Natural killer cell (primary cell): ENCODE results near the gene MRPL28. TPM values are rescaled to one million over a fixed set of nuclear protein-coding genes. Genes with fewer than 3 reads are reported as not detected.

Experiments
- ATAC-seq, 3 donors: fragments of 150-1000 bp in 2 of 3; fragments of 200-7000 bp in 1 of 3; cut with Tn5 transposase; 1 replicate in 1 of 3; 2 replicates in 2 of 3; pipeline ENCODE4 v1.10.0; 2021; ENCODE audit warnings: mild to moderate bottlenecking in 2 of 3, moderate library complexity in 2 of 3
- DNase-seq, 2 donors: peaks; one replicate each; pipeline versions ENCODE4 v3.0.0 to v3.0.0-alpha.2; 2013 to 2021; ENCODE audit warnings: mixed read lengths in 1 of 2
- H3K27ac ChIP-seq: one replicate; pipeline ENCODE4 v1.5.1; 2013; ENCODE audit warnings: mild to moderate bottlenecking, low read length
- H3K27me3 ChIP-seq: one replicate; pipeline ENCODE4 v1.6.1; 2013; ENCODE audit warnings: low read length; ENCODE audit not compliant: control insufficient read depth, insufficient read depth
- H3K36me3 ChIP-seq: one replicate; pipeline ENCODE4 v1.6.1; 2013; ENCODE audit warnings: low read length; ENCODE audit not compliant: control insufficient read depth, insufficient read depth
- H3K4me1 ChIP-seq: one replicate; pipeline ENCODE4 v1.6.1; 2013; ENCODE audit warnings: low read length; ENCODE audit not compliant: control insufficient read depth, insufficient read depth
- H3K4me3 ChIP-seq: one replicate; pipeline ENCODE4 v1.5.1; 2013; ENCODE audit warnings: low read length
- H3K9me3 ChIP-seq: one replicate; pipeline ENCODE4 v1.6.1; 2013; ENCODE audit warnings: low read length; ENCODE audit not compliant: control insufficient read depth, insufficient read depth
- H3K27ac Mint-ChIP-seq, 2 donors: one replicate each; pipeline ENCODE4 v1.8.0; 2022; ENCODE audit warnings: mild to moderate bottlenecking in 2 of 2, mixed read lengths in 2 of 2, moderate library complexity in 1 of 2
- H3K27me3 Mint-ChIP-seq, 2 donors: one replicate each; pipeline ENCODE4 v1.8.0; 2022; ENCODE audit warnings: low read depth in 2 of 2, mixed read lengths in 2 of 2
- H3K36me3 Mint-ChIP-seq: one replicate; pipeline ENCODE4 v1.8.0; 2022; ENCODE audit warnings: mixed read lengths
- H3K4me1 Mint-ChIP-seq, 2 donors: one replicate each; pipeline ENCODE4 v1.8.0; 2022; ENCODE audit warnings: mixed read lengths in 2 of 2
- H3K4me3 Mint-ChIP-seq: one replicate; pipeline ENCODE4 v1.8.0; 2022; ENCODE audit warnings: mild to moderate bottlenecking, moderate library complexity, mixed read lengths
- H3K9me3 Mint-ChIP-seq, 2 donors: one replicate each; pipeline ENCODE4 v1.8.0; 2022; ENCODE audit warnings: mixed read lengths in 2 of 2
- WGBS: methylation state at CpG from one replicate; pipeline ENCODE4 v1.1.7; 2013; ENCODE audit warnings: missing lambda C conversion rate; ENCODE audit not compliant: insufficient coverage; 5-methylcytosine and 5-hydroxymethylcytosine counted together
- intact Hi-C: fragments of 100-400 bp; cut with micrococcal nuclease; formaldehyde crosslinking; loops from one replicate; pipeline ENCODE4 v1.14.2; 2022
- total RNA-seq, 4 donors: library from RNA; stranded (reverse); fragments of 120-200 nt in 1 of 4; gene quantifications; one replicate each; pipeline versions ENCODE4 v1.2.3 to v1.2.4, GENCODE V29; 2013 to 2022
- TF ChIP-seq, protein P1 (sequence below): fragments of 200-600 bp; IDR thresholded peaks from one replicate; pipeline ENCODE4 v1.8.0; 2022; ENCODE audit warnings: antibody characterized with exemption

MRPL28 gene
- total RNA-seq, 3 donors from 2014 or later (not counting 1 experiment from before 2014, with no cell fraction given) = 33.9 to 38.9 (median 37.5) TPM

DNA sequence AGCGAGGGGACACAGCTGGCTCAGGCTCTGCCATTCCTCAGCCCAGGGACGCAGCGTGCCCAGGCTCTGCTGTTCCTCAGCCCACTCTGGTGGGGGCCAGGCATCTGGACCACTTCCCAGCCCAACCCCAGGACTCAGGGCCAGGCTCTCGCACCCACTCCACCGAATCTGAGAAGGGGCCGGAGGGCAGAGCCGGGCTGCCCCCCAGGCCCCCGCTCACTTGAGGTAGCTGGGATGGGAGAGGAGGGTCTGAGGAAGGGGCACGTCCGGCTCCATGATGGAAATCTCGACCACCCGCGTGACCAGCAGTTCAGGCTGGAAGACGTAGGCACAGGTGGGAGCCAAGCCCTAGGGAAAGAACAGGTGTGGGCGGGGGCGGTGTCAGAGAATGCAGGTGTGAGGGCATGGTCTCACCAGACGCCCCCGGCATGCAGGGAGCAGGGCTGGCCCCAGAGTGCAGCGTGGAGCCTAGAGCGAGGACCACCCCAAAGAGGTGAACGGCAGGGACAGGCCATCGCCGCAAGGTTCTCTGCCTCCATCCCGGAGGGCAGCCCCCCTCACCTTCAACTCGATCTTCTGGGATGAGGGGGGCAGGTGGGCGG, 6.6 kb upstream of the MRPL28 start:
- H3K4me3 Mint-ChIP-seq = no peak overlapping the region
- H3K27ac Mint-ChIP-seq = no peak overlapping the region
- H3K9me3 ChIP-seq = no peaks in the 10 kb centered on the region
- no peaks in the 10 kb centered on the region for H3K9me3 Mint-ChIP-seq
- H3K36me3 ChIP-seq = peaks cover 32% of the 10 kb centered on the region
- H3K4me3 ChIP-seq = no peak overlapping the region
- TF ChIP-seq, protein P1, sequence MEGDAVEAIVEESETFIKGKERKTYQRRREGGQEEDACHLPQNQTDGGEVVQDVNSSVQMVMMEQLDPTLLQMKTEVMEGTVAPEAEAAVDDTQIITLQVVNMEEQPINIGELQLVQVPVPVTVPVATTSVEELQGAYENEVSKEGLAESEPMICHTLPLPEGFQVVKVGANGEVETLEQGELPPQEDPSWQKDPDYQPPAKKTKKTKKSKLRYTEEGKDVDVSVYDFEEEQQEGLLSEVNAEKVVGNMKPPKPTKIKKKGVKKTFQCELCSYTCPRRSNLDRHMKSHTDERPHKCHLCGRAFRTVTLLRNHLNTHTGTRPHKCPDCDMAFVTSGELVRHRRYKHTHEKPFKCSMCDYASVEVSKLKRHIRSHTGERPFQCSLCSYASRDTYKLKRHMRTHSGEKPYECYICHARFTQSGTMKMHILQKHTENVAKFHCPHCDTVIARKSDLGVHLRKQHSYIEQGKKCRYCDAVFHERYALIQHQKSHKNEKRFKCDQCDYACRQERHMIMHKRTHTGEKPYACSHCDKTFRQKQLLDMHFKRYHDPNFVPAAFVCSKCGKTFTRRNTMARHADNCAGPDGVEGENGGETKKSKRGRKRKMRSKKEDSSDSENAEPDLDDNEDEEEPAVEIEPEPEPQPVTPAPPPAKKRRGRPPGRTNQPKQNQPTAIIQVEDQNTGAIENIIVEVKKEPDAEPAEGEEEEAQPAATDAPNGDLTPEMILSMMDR = no peak
- H3K27me3 Mint-ChIP-seq = no peaks in the 10 kb centered on the region
- no peak overlapping the region for H3K27ac ChIP-seq
- intact Hi-C loops = no loop called here
- no peaks in the 10 kb centered on the region for H3K27me3 ChIP-seq
- WGBS = 95% methylated on average over 26 of the region's 26 CpGs
- ATAC-seq = no peak
- no peak for DNase-seq
- peaks cover 0 to 11% of the 10 kb centered on the region in 2 donors for H3K4me1 Mint-ChIP-seq
- peaks cover 26% of the 10 kb centered on the region for H3K4me1 ChIP-seq
- no peaks in the 10 kb centered on the region for H3K36me3 Mint-ChIP-seq

DNA sequence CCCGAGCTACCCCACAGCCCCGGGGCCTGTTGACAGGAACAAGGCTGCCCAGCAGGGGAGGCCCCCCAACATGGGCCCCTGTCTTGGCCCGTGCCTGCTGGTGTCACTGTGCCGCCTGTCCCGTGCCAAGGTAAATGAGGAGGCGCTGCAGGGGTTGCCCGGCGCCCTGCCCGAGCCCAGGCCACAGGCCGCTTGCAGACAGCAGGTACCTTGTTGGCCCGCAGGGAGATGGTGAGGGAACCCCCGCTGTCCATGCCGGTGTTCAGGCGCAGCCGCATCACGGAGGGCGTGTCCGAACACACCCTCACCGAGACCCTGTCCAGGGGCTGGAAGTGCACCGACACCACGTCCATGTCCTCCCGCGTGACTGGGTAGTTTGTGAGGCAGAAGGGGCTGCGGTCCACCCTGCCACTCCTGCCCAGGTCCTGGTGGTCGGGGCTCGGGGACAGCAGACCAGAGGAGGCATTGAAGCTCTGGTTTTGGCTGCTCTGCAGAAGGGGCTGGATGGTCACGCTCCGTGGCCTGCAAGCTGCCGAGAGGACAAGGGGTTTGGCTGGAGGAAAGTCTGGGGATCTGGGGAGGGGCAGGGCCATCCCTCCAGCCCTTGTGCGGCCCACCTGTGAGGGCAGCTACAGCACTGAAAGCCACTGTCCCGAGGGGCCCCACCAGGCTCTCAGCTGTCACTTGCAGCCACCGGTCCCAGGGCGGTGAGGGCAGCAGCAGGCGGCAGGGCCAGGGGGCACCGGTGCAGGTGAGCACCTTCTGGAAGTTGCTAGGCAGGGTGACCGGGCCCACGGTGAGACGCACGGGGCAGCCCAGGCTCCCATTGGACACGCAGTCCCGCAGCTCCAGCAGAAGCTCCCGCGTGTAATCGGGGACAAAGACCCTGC, 5.8 kb upstream of the MRPL28 start:
- Mint-ChIP-seq H3K27ac (no peak overlapping the region), H3K27me3 (no peaks in the 10 kb centered on the region), H3K4me1 (peaks cover 0 to 11% of the 10 kb centered on the region in 2 donors), H3K4me3 (no peak overlapping the region), H3K36me3 (no peaks in the 10 kb centered on the region), H3K9me3 (no peaks in the 10 kb centered on the region)
- DNase-seq (no peak), ATAC-seq (no peak)
- Histone ChIP-seq H3K4me1 (peaks cover 29% of the 10 kb centered on the region), H3K9me3 (no peaks in the 10 kb centered on the region), H3K27ac (no peak overlapping the region), H3K4me3 (no peak overlapping the region), H3K27me3 (no peaks in the 10 kb centered on the region), H3K36me3 (peaks cover 32% of the 10 kb centered on the region)
- 98% methylated on average over 44 of the region's 44 CpGs for WGBS
- TF ChIP-seq, protein P1 = no peak
- intact Hi-C loops = no loop called here

DNA sequence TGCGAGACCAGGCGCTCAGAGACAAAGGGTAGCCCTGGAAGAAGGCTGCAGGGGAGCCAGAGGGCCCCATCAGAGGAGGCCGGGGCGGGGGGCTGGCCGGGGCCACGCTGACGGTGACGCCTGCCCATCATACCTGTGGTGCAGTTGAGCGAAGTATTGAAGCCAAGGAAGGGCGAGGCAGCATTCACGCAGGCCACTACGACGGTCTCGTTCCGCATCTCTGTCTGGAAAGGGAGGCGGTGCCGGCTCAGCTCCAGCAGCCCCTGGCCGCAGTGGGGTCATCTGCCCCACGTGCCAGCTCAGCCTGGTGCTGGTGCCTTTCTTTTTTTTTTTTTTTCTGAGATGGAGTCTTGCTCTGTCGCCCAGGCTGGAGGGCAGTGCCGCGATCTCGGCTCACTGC, 4.9 kb upstream of the MRPL28 start:
- 95% methylated on average over 23 of the region's 23 CpGs for whole genome bisulfite sequencing
- intact Hi-C loops = no loop called here
- peaks cover 26% of the 10 kb centered on the region for H3K4me1 ChIP-seq

More for the DNA sequence above, 4.9 kb upstream of the MRPL28 start:
- Histone ChIP-seq H3K36me3 (peaks cover 32% of the 10 kb centered on the region), H3K4me3 (no peak overlapping the region), H3K27ac (no peak overlapping the region), H3K27me3 (no peaks in the 10 kb centered on the region), H3K9me3 (no peaks in the 10 kb centered on the region)
- H3K9me3 Mint-ChIP-seq = no peaks in the 10 kb centered on the region
- no peak overlapping the region for H3K27ac Mint-ChIP-seq
- no peaks in the 10 kb centered on the region for H3K27me3 Mint-ChIP-seq
- TF ChIP-seq, protein P1 = no peak
- no peak overlapping the region for H3K4me3 Mint-ChIP-seq
- H3K4me1 Mint-ChIP-seq = peaks cover 0 to 16% of the 10 kb centered on the region in 2 donors
- H3K36me3 Mint-ChIP-seq = no peaks in the 10 kb centered on the region
- ATAC-seq (no peak), DNase-seq (no peak)
